Measurements from ENCODE around the gene ADAMTSL3. TPM values are rescaled to one million over a fixed set of nuclear protein-coding genes. Genes with fewer than 3 reads are reported as not detected.

Gene ADAMTSL3
- total RNA-seq, 4 donors from 2014 or later: 3.1 to 48.2 (median 24.6) TPM

- H3K9me3 ChIP-seq: no peaks in the 10 kb centered on the region
- no peaks in the 10 kb centered on the region for H3K36me3 ChIP-seq
- intact Hi-C loops (cut with DNase I; ENCODE audit: low total_unique reads): no loop called here
- no peak overlapping the region for H3K4me3 ChIP-seq
- H3K27ac ChIP-seq: no peak overlapping the region
- no peaks in the 10 kb centered on the region for H3K27me3 ChIP-seq
- no peak for DNase-seq
- no peaks in the 10 kb centered on the region for H3K4me1 ChIP-seq
- TF ChIP-seq, protein P1, sequence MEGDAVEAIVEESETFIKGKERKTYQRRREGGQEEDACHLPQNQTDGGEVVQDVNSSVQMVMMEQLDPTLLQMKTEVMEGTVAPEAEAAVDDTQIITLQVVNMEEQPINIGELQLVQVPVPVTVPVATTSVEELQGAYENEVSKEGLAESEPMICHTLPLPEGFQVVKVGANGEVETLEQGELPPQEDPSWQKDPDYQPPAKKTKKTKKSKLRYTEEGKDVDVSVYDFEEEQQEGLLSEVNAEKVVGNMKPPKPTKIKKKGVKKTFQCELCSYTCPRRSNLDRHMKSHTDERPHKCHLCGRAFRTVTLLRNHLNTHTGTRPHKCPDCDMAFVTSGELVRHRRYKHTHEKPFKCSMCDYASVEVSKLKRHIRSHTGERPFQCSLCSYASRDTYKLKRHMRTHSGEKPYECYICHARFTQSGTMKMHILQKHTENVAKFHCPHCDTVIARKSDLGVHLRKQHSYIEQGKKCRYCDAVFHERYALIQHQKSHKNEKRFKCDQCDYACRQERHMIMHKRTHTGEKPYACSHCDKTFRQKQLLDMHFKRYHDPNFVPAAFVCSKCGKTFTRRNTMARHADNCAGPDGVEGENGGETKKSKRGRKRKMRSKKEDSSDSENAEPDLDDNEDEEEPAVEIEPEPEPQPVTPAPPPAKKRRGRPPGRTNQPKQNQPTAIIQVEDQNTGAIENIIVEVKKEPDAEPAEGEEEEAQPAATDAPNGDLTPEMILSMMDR (IDR thresholded peaks at IDR 0.05): no peak
- no peak for TF ChIP-seq POLR2A (IDR thresholded peaks at IDR 0.05)
These were observed 69.3 kb downstream of the ADAMTSL3 start for GRCh38 chr15:83723216-83723615.

- Histone ChIP-seq H3K4me1 (peaks cover 0 to 10% of the 10 kb centered on the region in 2 donors), H3K9me3 (no peaks in the 10 kb centered on the region), H3K4me3 (no peak overlapping the region), H3K36me3 (no peaks in the 10 kb centered on the region), H3K27me3 (no peaks in the 10 kb centered on the region), H3K27ac (no peak overlapping the region)
- TF ChIP-seq, protein P1 (IDR thresholded peaks at IDR 0.05): no peak
- no peak for TF ChIP-seq POLR2A (IDR thresholded peaks at IDR 0.05)
- DNase-seq: no peak
- intact Hi-C loops (cut with DNase I; ENCODE audit: low total_unique reads): no loop called here
These were observed 78.3 kb downstream of the ADAMTSL3 start for GRCh38 chr15:83732196-83732595.

GRCh38 chr15:83732770-83733169, 78.8 kb downstream of the ADAMTSL3 start:
- H3K4me3 ChIP-seq: no peak overlapping the region
- no peaks in the 10 kb centered on the region for H3K36me3 ChIP-seq
- H3K4me1 ChIP-seq: peaks cover 0 to 10% of the 10 kb centered on the region in 2 donors
- no peaks in the 10 kb centered on the region for H3K9me3 ChIP-seq
- no peak for DNase-seq
- intact Hi-C loops (cut with DNase I; ENCODE audit: low total_unique reads): no loop called here
- TF ChIP-seq, protein P1 (IDR thresholded peaks at IDR 0.05): no peak
- TF ChIP-seq POLR2A (IDR thresholded peaks at IDR 0.05): no peak
- no peaks in the 10 kb centered on the region for H3K27me3 ChIP-seq
- no peak overlapping the region for H3K27ac ChIP-seq

- intact Hi-C loops (cut with DNase I; ENCODE audit: low total_unique reads): no loop called here
- Histone ChIP-seq H3K27ac (no peak overlapping the region), H3K36me3 (no peaks in the 10 kb centered on the region), H3K27me3 (no peaks in the 10 kb centered on the region), H3K4me1 (peaks cover 0 to 10% of the 10 kb centered on the region in 2 donors), H3K9me3 (no peaks in the 10 kb centered on the region), H3K4me3 (no peak overlapping the region)
- DNase-seq: no peak
- TF ChIP-seq, protein P1 (IDR thresholded peaks at IDR 0.05): no peak
- TF ChIP-seq POLR2A (IDR thresholded peaks at IDR 0.05): no peak
These were observed 79.3 kb downstream of the ADAMTSL3 start for GRCh38 chr15:83733206-83733605.

- no peak for DNase-seq
- peaks cover 0 to 10% of the 10 kb centered on the region in 2 donors for H3K4me1 ChIP-seq
- H3K9me3 ChIP-seq: no peaks in the 10 kb centered on the region
- TF ChIP-seq, protein P1 (IDR thresholded peaks at IDR 0.05): no peak
- no peak for TF ChIP-seq POLR2A (IDR thresholded peaks at IDR 0.05)
- intact Hi-C loops (cut with DNase I; ENCODE audit: low total_unique reads): no loop called here
- H3K27me3 ChIP-seq: no peaks in the 10 kb centered on the region
- no peak overlapping the region for H3K4me3 ChIP-seq
- no peaks in the 10 kb centered on the region for H3K36me3 ChIP-seq
- H3K27ac ChIP-seq: no peak overlapping the region
These were observed 79.8 kb downstream of the ADAMTSL3 start for GRCh38 chr15:83733691-83734090.
